Measurements from ENCODE around the gene ERGIC2. TPM values are rescaled to one million over a fixed set of nuclear protein-coding genes. Genes with fewer than 3 reads are reported as not detected.
A peak's percentile ranks its signal among the peaks of the same experiment; 100 is the strongest.
"Not testable (repeated sequence)": the region's sequence is repeated elsewhere in the genome, so short reads cannot be mapped to it uniquely, and the experiment has no call there.

Gene ERGIC2
- polyA plus RNA-seq, 3 donors: 5.9 to 59.0 (median 52.7) TPM

DNA sequence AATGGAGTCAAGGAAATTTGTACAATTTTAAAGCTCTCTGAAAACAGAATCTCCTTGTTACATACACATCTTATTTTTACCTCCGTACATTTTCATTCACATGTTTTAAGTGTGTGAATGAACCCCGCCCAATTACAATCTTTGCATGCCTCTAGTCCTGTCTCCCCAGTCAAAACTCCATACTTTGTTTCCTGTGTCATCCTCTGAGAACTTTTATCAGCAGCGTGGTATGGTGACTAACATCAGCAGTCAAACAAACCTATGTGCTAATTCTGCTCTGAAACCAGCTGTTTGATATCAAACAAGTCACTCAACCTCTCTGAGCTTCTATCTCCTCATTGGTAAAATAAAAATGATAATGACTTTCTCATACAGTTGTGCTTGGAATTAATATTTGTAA is 15.8 kb upstream of the ERGIC2 start:
- DNase-seq: no peak
- H3K4me2 ChIP-seq (replicated peaks; ENCODE audit: extremely low read depth, low read length, poor library complexity, severe bottlenecking): no peak overlapping the region
- H3K79me2 ChIP-seq (ENCODE audit: insufficient read depth, low read length): no peaks in the 10 kb centered on the region
- H3K4me3 Mint-ChIP-seq: no peak overlapping the region
- 92% methylated on average over 2 of the region's 3 CpGs for WGBS (ENCODE audit: insufficient coverage)
- TF ChIP-seq, protein P1, sequence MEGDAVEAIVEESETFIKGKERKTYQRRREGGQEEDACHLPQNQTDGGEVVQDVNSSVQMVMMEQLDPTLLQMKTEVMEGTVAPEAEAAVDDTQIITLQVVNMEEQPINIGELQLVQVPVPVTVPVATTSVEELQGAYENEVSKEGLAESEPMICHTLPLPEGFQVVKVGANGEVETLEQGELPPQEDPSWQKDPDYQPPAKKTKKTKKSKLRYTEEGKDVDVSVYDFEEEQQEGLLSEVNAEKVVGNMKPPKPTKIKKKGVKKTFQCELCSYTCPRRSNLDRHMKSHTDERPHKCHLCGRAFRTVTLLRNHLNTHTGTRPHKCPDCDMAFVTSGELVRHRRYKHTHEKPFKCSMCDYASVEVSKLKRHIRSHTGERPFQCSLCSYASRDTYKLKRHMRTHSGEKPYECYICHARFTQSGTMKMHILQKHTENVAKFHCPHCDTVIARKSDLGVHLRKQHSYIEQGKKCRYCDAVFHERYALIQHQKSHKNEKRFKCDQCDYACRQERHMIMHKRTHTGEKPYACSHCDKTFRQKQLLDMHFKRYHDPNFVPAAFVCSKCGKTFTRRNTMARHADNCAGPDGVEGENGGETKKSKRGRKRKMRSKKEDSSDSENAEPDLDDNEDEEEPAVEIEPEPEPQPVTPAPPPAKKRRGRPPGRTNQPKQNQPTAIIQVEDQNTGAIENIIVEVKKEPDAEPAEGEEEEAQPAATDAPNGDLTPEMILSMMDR (IDR thresholded peaks at IDR 0.05): no peak
- no peaks in the 10 kb centered on the region for H3K9me3 ChIP-seq (replicated peaks in 1 of 2; ENCODE audit: control insufficient read depth in 1 of 2, insufficient read depth in 1 of 2, low read length in 2 of 2)
- no peak overlapping the region for H3K27ac ChIP-seq (ENCODE audit: low read depth in 1 of 2, low read length in 2 of 2)
- peaks cover 1 to 8% (median 5%) of the 10 kb centered on the region in 3 donors for H3K27me3 Mint-ChIP-seq (ENCODE audit: low read depth in 3 of 3)
- no peaks in the 10 kb centered on the region for H4K20me1 ChIP-seq (ENCODE audit: insufficient read depth, low read length)
- no peaks in the 10 kb centered on the region for H3K36me3 ChIP-seq (replicated peaks in 1 of 2; ENCODE audit: control insufficient read depth in 1 of 2, insufficient read depth in 2 of 2, low read length in 2 of 2)
- H3K9me3 Mint-ChIP-seq: no peaks in the 10 kb centered on the region
- intact Hi-C loops (cut with micrococcal nuclease): no loop called here
- no peak overlapping the region for H3K27ac Mint-ChIP-seq
- no peaks in the 10 kb centered on the region for H3K4me1 ChIP-seq (ENCODE audit: control insufficient read depth in 1 of 2, insufficient read depth in 2 of 2, low read length in 2 of 2)
- no peaks in the 10 kb centered on the region for H3K36me3 Mint-ChIP-seq
- H2AFZ ChIP-seq (ENCODE audit: insufficient read depth, low read depth, low read length, poor library complexity, severe bottlenecking): no peak overlapping the region
- H3K4me3 ChIP-seq (replicated peaks in 1 of 3; ENCODE audit: low read depth in 2 of 3, low read length in 3 of 3): no peak overlapping the region
- no peak overlapping the region for H3K9ac ChIP-seq (ENCODE audit: insufficient read depth, low read length, poor library complexity, severe bottlenecking)
- no peaks in the 10 kb centered on the region for H3K4me1 Mint-ChIP-seq
- peaks cover 0 to 5% of the 10 kb centered on the region in 2 donors for H3K27me3 ChIP-seq (ENCODE audit: control insufficient read depth in 2 of 2, insufficient read depth in 2 of 2, low read length in 2 of 2)

DNA sequence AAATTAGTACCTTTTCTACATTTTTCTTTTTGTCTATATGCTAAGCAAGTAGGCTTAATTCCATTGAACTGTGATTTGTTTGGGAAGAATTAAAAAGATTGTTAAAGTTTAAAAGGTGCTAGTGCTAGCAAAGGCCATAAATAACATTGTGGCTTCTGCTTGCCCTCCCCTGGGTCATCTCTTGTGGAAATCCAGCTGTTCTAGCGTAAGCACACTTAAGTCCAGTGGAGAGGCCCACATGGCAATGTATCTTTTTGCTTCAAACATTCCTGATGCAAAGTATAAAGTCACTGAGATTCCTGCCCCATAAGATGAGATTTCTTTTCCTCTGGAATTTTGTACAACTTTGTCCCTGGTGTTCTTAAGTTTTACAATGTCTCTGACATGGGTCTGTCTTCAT is 14.4 kb upstream of the ERGIC2 start:
- intact Hi-C loops (cut with micrococcal nuclease): no loop called here
- no peaks in the 10 kb centered on the region for H3K9me3 ChIP-seq (replicated peaks in 1 of 2; ENCODE audit: control insufficient read depth in 1 of 2, insufficient read depth in 1 of 2, low read length in 2 of 2)

DNA sequence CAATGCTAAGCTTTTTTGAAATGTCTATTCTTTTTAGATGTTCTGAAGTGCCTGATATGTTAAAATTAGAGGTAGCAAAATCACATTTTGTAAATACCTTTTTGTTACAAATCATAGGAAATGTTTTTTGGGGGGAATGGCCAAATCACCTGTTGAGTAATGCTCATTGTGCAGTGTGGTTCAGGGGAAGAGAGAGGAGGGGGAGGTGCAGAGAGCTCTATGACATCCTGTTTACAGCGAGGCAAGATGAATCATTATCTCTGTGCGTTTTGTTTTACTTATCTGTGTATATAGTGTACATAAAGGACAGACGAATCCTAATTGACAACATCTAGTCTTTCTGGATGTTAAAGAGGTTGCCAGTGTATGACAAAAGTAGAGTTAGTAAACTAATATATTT is 9.4 kb upstream of the ERGIC2 start:
- H2AFZ ChIP-seq (ENCODE audit: insufficient read depth, low read depth, low read length, poor library complexity, severe bottlenecking); H3K4me3 ChIP-seq (replicated peaks in 1 of 3; ENCODE audit: low read depth in 2 of 3, low read length in 3 of 3); H3K9me3 ChIP-seq (replicated peaks in 1 of 2; ENCODE audit: control insufficient read depth in 1 of 2, insufficient read depth in 1 of 2, low read length in 2 of 2); H3K4me2 ChIP-seq (replicated peaks; ENCODE audit: extremely low read depth, low read length, poor library complexity, severe bottlenecking); H3K4me1 Mint-ChIP-seq; H3K27ac ChIP-seq (ENCODE audit: low read depth in 1 of 2, low read length in 2 of 2); H3K79me2 ChIP-seq (ENCODE audit: insufficient read depth, low read length); H3K36me3 Mint-ChIP-seq; H3K27me3 Mint-ChIP-seq (ENCODE audit: low read depth in 3 of 3); H3K9ac ChIP-seq (ENCODE audit: insufficient read depth, low read length, poor library complexity, severe bottlenecking); intact Hi-C loops (cut with micrococcal nuclease); H4K20me1 ChIP-seq (ENCODE audit: insufficient read depth, low read length); H3K4me1 ChIP-seq (ENCODE audit: control insufficient read depth in 1 of 2, insufficient read depth in 2 of 2, low read length in 2 of 2); H3K27me3 ChIP-seq (ENCODE audit: control insufficient read depth in 2 of 2, insufficient read depth in 2 of 2, low read length in 2 of 2); H3K36me3 ChIP-seq (replicated peaks in 1 of 2; ENCODE audit: control insufficient read depth in 1 of 2, insufficient read depth in 2 of 2, low read length in 2 of 2); H3K9me3 Mint-ChIP-seq: not testable (repeated sequence)
- no CpG with 5 or more reads among the region's 3 CpGs for WGBS (ENCODE audit: insufficient coverage)
- peak in 1 of 3 donors; percentile 7 for DNase-seq
- Mint-ChIP-seq H3K27ac (peak overlapping the region in 2 of 7 donors; percentile 76 to 85), H3K4me3 (peak overlapping the region in 1 of 2 donors; percentile 7)

More for the DNA sequence above, 14.4 kb upstream of the ERGIC2 start:
- Histone ChIP-seq H3K27ac (ENCODE audit: low read depth in 1 of 2, low read length in 2 of 2) (no peak overlapping the region), H4K20me1 (ENCODE audit: insufficient read depth, low read length) (no peaks in the 10 kb centered on the region), H3K9ac (ENCODE audit: insufficient read depth, low read length, poor library complexity, severe bottlenecking) (no peak overlapping the region), H3K79me2 (ENCODE audit: insufficient read depth, low read length) (no peaks in the 10 kb centered on the region), H3K27me3 (ENCODE audit: control insufficient read depth in 2 of 2, insufficient read depth in 2 of 2, low read length in 2 of 2) (peaks cover 0 to 5% of the 10 kb centered on the region in 2 donors), H3K36me3 (replicated peaks in 1 of 2; ENCODE audit: control insufficient read depth in 1 of 2, insufficient read depth in 2 of 2, low read length in 2 of 2) (no peaks in the 10 kb centered on the region), H3K4me2 (replicated peaks; ENCODE audit: extremely low read depth, low read length, poor library complexity, severe bottlenecking) (no peak overlapping the region), H2AFZ (ENCODE audit: insufficient read depth, low read depth, low read length, poor library complexity, severe bottlenecking) (no peak overlapping the region), H3K4me3 (replicated peaks in 1 of 3; ENCODE audit: low read depth in 2 of 3, low read length in 3 of 3) (no peak overlapping the region), H3K4me1 (ENCODE audit: control insufficient read depth in 1 of 2, insufficient read depth in 2 of 2, low read length in 2 of 2) (no peaks in the 10 kb centered on the region)
- Mint-ChIP-seq H3K4me3 (no peak overlapping the region), H3K4me1 (peaks cover 1% of the 10 kb centered on the region), H3K27ac (no peak overlapping the region), H3K9me3 (no peaks in the 10 kb centered on the region), H3K36me3 (no peaks in the 10 kb centered on the region), H3K27me3 (ENCODE audit: low read depth in 3 of 3) (peaks cover 4 to 5% (median 4%) of the 10 kb centered on the region in 3 donors)
- DNase-seq: no peak
- no CpG with 5 or more reads among the region's 1 CpG for WGBS (ENCODE audit: insufficient coverage)
- TF ChIP-seq, protein P1 (IDR thresholded peaks at IDR 0.05): no peak

All from CD14-positive monocyte (primary cell).